Esophagus muscularis mucosa (tissue), 4 donors: ENCODE results near the gene TENT5A. TPM values are rescaled to one million over a fixed set of nuclear protein-coding genes. Genes with fewer than 3 reads are reported as not detected.

Experiments used
- DNase-seq: peaks from one replicate; pipeline ENCODE4 v3.0.0-alpha.2; 2017; ENCODE audit errors: extremely low spot score
- H3K27ac ChIP-seq, 4 donors: fragments of 200-600 bp; sonication (generic); replicated peaks in 1 of 4; 1 replicate in 3 of 4; 2 replicates in 1 of 4; pipeline ENCODE4 v1.5.1; 2016 to 2019; ENCODE audit warnings: mild to moderate bottlenecking in 1 of 4
- H3K27me3 ChIP-seq, 4 donors: fragments of 200-600 bp; sonication (generic); one replicate each; pipeline versions ENCODE4 v1.5.1 to v1.6.0; 2016 to 2019
- H3K36me3 ChIP-seq, 4 donors: fragments of 200-600 bp; sonication (generic); one replicate each; pipeline ENCODE4 v1.5.1; 2016 to 2019
- H3K4me1 ChIP-seq, 4 donors: fragments of 200-600 bp; sonication (generic); one replicate each; pipeline ENCODE4 v1.5.1; 2016 to 2019
- H3K4me3 ChIP-seq, 4 donors: fragments of 200-600 bp; sonication (generic); 1 replicate in 2 of 4; 2 replicates in 2 of 4; pipeline ENCODE4 v1.5.1; 2016 to 2019; ENCODE audit warnings: mild to moderate bottlenecking in 4 of 4, moderate library complexity in 1 of 4
- H3K9me3 ChIP-seq, 4 donors: fragments of 200-600 bp; sonication (generic); 1 replicate in 3 of 4; 2 replicates in 1 of 4; pipeline ENCODE4 v1.5.1; 2016 to 2019
- CTCF ChIP-seq, 3 experiments: fragments of 200-600 bp in 2 of 3; fragments of 450-650 bp in 1 of 3; sonication (generic) in 2 of 3; IDR thresholded peaks; one replicate each; pipeline ENCODE4 v1.5.1; 2017 to 2019; ENCODE audit warnings: antibody characterized with exemption in 3 of 3, mild to moderate bottlenecking in 2 of 3, moderate library complexity in 1 of 3
- EP300 ChIP-seq: sonication (generic); formaldehyde crosslinking; IDR thresholded peaks from one replicate; pipeline ENCODE4 v1.6.1; 2017; ENCODE audit warnings: antibody characterized with exemption
- POLR2A ChIP-seq: fragments of 450-650 bp; IDR thresholded peaks from one replicate; pipeline ENCODE4 v1.6.1; 2017; ENCODE audit warnings: antibody characterized with exemption, moderate library complexity, mild to moderate bottlenecking, low read depth
- POLR2AphosphoS5 ChIP-seq, 2 donors: sonication (generic); formaldehyde crosslinking; IDR thresholded peaks; one replicate each; pipeline ENCODE4 v1.6.1; 2017; ENCODE audit warnings: antibody characterized with exemption in 2 of 2
- WGBS: methylation state at CpG from one replicate; pipeline ENCODE4 v1.1.5; 2018; 5-methylcytosine and 5-hydroxymethylcytosine counted together
- intact Hi-C: fragments of 100-400 bp; cut with DNase I; formaldehyde crosslinking; loops from one replicate; pipeline ENCODE4 v1.15.1; 2023
- total RNA-seq, 4 donors: library from RNA; depleted of rRNA; stranded (reverse); fragments of >200 nt; gene quantifications; one replicate each; pipeline versions ENCODE4 v1.1.0 to v1.2.1, GENCODE V29; 2016

Gene TENT5A
- total RNA-seq, 4 donors from 2014 or later, result 8.5 to 10.4 (median 9.6) TPM

- no peak for TF ChIP-seq EP300
- TF ChIP-seq POLR2A, result no peak
- no peak for TF ChIP-seq CTCF (IDR thresholded peaks at IDR 0.05)
- TF ChIP-seq POLR2AphosphoS5 (IDR thresholded peaks at IDR 0.05), result no peak
- H3K27ac ChIP-seq, result no peak overlapping the region
- H3K4me1 ChIP-seq, result no peaks in the 10 kb centered on the region
- no peaks in the 10 kb centered on the region for H3K36me3 ChIP-seq
- no peak overlapping the region for H3K4me3 ChIP-seq
- H3K27me3 ChIP-seq, result no peaks in the 10 kb centered on the region
- intact Hi-C loops, result no loop called here
- no peaks in the 10 kb centered on the region for H3K9me3 ChIP-seq
- DNase-seq, result no peak
- WGBS, result 71% methylated on average over 2 of the region's 2 CpGs
These were observed 22.1 kb upstream of the TENT5A start for GRCh38 chr6:81774542-81774941.

GRCh38 chr6:81773887-81774286 lies 21.4 kb upstream of the TENT5A start:
- no peak for TF ChIP-seq EP300
- TF ChIP-seq CTCF (IDR thresholded peaks at IDR 0.05), result no peak
- no peak for TF ChIP-seq POLR2AphosphoS5 (IDR thresholded peaks at IDR 0.05)
- TF ChIP-seq POLR2A, result no peak
- H3K27ac ChIP-seq, result no peak overlapping the region
- H3K4me1 ChIP-seq, result no peaks in the 10 kb centered on the region
- WGBS, result 94% methylated on average over 2 of the region's 2 CpGs
- DNase-seq, result no peak
- H3K36me3 ChIP-seq, result no peaks in the 10 kb centered on the region
- no peak overlapping the region for H3K4me3 ChIP-seq
- no peaks in the 10 kb centered on the region for H3K9me3 ChIP-seq
- intact Hi-C loops, result no loop called here
- no peaks in the 10 kb centered on the region for H3K27me3 ChIP-seq

GRCh38 chr6:81772741-81773140 lies 20.3 kb upstream of the TENT5A start:
- Histone ChIP-seq H3K27me3 (no peaks in the 10 kb centered on the region), H3K4me1 (peaks cover 0 to under 1% (median 0%) of the 10 kb centered on the region in 4 donors), H3K27ac (no peak overlapping the region), H3K9me3 (no peaks in the 10 kb centered on the region), H3K36me3 (no peaks in the 10 kb centered on the region), H3K4me3 (no peak overlapping the region)
- no peak for DNase-seq
- TF ChIP-seq POLR2AphosphoS5 (IDR thresholded peaks at IDR 0.05) (no peak), POLR2A (no peak), EP300 (no peak), CTCF (IDR thresholded peaks at IDR 0.05) (no peak)
- intact Hi-C loops, result no loop called here
- 63% methylated on average over 2 of the region's 2 CpGs for WGBS

- Histone ChIP-seq H3K9me3 (no peaks in the 10 kb centered on the region), H3K27me3 (no peaks in the 10 kb centered on the region), H3K27ac (no peak overlapping the region), H3K36me3 (no peaks in the 10 kb centered on the region), H3K4me3 (no peak overlapping the region), H3K4me1 (peaks cover 10 to 16% (median 13%) of the 10 kb centered on the region in 4 donors)
- DNase-seq, result no peak
- 100% methylated on average over 1 of the region's 1 CpG for WGBS
- TF ChIP-seq EP300 (no peak), CTCF (IDR thresholded peaks at IDR 0.05) (no peak), POLR2A (no peak), POLR2AphosphoS5 (IDR thresholded peaks at IDR 0.05) (no peak)
- intact Hi-C loops, result no loop called here
These were observed 18.6 kb upstream of the TENT5A start for GRCh38 chr6:81771097-81771496.

GRCh38 chr6:81770381-81770780 lies 17.9 kb upstream of the TENT5A start:
- TF ChIP-seq POLR2A (no peak), CTCF (IDR thresholded peaks at IDR 0.05) (no peak), POLR2AphosphoS5 (IDR thresholded peaks at IDR 0.05) (no peak), EP300 (no peak)
- Histone ChIP-seq H3K36me3 (no peaks in the 10 kb centered on the region), H3K27ac (no peak overlapping the region), H3K4me3 (no peak overlapping the region), H3K27me3 (no peaks in the 10 kb centered on the region), H3K4me1 (peaks cover 11 to 17% (median 13%) of the 10 kb centered on the region in 4 donors), H3K9me3 (no peaks in the 10 kb centered on the region)
- DNase-seq, result no peak
- 85% methylated on average over 1 of the region's 1 CpG for WGBS
- intact Hi-C loops, result no loop called here
